Stimulated activated CD4-positive, alpha-beta T cell treated with anti-CD3 and anti-CD28 coated beads, Interleukin-15, amount 100 ng/mL, for 1 hour (primary cell): Measurements from ENCODE around the gene HLA-DPA1.

Experiments
- DNase-seq, 2 donors: peaks; one replicate each; pipeline ENCODE4 v3.0.0-alpha.2; 2020; ENCODE audit warnings: low read depth in 1 of 2, low spot score in 1 of 2

HLA-DPA1 gene

GRCh38 chr6:33088931-33089620 is 15.6 kb upstream of the HLA-DPA1 start:
- DNase-seq: no peak

DNA sequence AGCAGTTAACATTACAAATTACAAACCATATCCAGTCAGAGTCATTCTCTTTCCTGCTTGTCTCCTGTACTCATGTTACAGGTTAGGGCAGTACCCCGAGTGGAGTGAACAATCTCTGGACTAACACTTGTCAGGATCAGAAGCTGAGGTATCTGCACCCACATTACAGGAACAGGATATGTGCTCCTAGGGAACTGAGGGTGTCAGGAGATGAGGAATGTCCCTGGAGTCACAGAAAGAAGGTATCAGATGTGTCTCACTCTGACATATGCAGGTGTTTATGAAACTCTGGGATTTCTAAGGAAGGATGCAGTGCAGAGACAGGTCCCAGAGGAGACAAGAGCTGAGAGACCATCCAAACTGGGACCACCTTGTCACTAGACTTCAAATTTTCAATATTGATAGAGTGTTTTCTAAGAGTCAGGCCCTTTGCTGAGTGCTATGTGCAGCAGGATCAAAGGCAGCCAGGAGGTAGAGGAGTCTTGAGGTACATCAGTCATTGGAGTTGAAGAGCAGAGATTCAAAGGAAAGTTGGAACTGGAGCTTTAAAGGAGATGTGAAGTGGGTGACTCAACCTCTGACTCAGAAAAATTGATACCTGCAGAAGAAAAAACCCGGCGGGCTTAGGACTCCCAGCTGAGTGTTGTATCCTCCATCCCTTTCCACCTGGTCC is 14.9 kb upstream of the HLA-DPA1 start:
- no peak for DNase-seq

GRCh38 chr6:33085627-33086026 is 12.2 kb upstream of the HLA-DPA1 start:
- no peak for DNase-seq

- DNase-seq: no peak
Measured at GRCh38 chr6:33082702-33083101, 9.3 kb upstream of the HLA-DPA1 start.

DNA sequence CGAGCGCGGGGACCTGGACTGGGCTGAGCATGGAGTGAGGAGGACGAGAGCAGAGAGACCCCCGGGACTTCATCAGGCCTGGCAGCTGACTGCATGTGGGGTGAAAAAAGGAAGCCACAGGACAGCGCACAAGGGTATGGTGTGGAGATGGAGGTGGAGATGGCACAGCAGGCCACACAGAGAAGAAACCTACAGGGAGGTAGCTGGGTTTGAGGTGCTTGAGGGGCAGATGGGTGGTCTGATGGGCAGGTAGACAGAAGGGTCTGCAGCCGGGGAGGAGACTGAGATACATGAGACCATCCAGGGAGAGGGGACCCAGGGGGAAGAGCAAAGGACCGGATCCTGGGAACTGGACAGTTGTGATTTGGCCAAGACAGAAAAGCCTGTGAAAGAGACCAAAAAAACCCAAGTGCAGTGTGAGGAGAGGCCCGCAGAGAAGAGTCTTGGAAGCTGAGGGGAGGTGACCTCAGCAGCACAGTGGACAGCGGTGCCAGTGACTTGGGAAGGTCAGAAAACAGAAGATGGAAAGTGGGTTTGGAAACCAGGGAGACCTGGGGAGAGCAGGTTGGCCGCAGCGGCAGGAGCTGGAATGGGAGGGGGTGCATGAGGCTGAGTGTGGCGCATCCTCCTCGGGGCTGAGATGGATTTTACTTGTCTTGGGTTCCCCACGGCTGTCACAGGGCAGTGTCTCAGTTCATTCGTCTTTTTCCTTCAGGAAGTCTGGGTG is 7.8 kb upstream of the HLA-DPA1 start:
- no peak for DNase-seq

DNA sequence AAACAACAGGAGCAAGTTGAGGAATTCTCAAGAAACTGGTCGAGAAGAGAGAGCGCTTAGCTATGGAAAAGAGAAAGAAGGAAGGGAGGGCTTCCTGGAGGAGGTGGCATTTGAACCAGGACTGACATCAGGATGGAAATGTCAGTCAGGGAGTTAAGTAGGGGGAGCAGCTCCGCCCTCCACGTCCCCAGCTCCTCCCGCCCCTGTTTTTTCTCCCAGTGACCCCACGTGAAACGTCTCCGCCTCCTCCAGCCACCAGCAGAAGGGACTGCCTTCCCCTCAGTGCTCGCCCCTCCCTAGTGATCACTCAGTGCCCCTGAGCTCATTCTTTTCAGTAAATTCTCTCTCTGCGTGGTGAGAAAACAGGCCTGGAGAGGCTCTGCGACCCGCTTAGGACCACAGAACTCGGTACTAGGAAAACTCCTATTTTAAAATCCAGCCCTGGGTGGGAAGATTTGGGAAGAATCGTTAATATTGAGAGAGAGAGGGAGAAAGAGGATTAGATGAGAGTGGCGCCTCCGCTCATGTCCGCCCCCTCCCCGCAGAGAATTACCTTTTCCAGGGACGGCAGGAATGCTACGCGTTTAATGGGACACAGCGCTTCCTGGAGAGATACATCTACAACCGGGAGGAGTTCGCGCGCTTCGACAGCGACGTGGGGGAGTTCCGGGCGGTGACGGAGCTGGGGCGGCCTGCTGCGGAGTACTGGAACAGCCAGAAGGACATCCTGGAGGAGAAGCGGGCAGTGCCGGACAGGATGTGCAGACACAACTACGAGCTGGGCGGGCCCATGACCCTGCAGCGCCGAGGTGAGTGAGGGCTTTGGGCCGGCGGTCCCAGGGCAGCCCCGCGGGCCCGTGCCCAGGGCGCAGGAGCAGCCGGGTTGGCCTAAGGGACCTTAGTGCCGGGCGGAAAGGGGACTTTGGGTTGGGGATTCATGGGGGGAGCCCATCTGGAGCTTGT is 7.0 kb upstream of the HLA-DPA1 start:
- DNase-seq: no peak

DNA sequence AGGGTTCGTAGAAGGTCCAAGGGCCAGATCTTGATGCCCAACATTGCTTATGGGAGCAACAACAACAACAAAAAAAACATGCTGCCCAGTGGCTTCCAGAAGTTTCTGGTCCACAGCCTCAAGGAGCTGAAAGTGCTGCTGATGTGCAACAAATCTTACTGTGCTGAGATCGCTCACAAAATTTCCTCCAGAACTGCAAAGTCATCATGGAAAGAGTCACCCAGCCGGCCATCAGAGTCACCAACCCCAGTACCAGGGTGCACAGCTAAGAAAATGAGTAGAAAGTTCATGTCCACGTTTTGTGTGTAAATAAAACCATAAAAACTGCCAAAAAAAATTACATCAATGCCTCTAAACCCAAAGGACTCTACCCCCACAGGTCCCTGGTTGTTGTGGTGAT is 6.1 kb upstream of the HLA-DPA1 start:
- DNase-seq: no peak

DNA sequence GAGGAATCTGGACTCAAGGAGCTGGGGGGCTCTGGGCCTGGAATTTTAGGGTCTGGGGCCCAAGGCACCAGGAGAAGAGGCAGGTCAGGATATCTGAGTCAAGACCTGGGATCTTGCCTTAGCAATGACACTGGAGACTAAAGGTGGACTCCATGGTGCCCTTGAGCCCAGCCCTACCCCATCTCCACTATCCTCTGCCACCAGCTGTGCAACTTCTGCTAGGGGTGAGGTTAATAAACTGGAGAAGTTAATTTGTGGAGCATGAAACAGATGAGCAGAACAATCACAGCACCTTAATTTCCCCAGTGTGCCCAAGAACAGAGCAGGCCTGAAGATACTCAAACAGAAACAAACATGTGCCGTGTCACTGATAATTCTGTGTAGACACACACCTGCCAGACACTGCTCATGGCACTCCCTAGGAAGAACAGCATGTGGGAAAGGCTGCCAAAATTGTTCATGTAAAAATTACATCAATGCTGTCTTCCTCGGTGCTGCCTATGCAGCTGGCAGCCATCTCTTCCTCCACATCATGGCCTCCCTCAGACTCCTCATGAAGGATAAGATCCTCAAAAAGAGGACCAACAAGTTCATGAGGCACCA is 5.6 kb upstream of the HLA-DPA1 start:
- DNase-seq: no peak

- no peak for DNase-seq
Measured at GRCh38 chr6:33078442-33078841, 5.0 kb upstream of the HLA-DPA1 start.

DNA sequence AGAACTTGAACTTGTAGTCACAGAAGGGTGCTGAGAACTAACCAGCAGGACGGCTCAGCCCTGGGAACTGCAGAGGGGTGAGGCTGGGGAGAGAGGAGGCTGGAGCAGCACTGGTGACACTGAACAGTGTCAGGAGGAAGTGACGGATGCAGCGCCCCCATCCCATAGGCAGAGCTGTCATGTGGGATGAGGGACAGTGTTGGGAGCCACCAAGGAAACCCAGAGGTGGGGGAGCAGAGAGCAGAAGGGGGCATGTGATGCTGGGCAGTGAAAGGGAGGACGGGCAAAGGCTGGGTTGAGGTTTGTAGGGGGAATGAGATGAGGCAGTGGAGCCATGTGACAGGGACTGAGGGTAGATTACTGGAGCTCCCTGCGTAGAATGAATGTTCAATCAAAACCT is 4.5 kb upstream of the HLA-DPA1 start:
- DNase-seq: no peak

- DNase-seq: no peak
Measured at GRCh38 chr6:33076406-33076934, 3.0 kb upstream of the HLA-DPA1 start.

DNA sequence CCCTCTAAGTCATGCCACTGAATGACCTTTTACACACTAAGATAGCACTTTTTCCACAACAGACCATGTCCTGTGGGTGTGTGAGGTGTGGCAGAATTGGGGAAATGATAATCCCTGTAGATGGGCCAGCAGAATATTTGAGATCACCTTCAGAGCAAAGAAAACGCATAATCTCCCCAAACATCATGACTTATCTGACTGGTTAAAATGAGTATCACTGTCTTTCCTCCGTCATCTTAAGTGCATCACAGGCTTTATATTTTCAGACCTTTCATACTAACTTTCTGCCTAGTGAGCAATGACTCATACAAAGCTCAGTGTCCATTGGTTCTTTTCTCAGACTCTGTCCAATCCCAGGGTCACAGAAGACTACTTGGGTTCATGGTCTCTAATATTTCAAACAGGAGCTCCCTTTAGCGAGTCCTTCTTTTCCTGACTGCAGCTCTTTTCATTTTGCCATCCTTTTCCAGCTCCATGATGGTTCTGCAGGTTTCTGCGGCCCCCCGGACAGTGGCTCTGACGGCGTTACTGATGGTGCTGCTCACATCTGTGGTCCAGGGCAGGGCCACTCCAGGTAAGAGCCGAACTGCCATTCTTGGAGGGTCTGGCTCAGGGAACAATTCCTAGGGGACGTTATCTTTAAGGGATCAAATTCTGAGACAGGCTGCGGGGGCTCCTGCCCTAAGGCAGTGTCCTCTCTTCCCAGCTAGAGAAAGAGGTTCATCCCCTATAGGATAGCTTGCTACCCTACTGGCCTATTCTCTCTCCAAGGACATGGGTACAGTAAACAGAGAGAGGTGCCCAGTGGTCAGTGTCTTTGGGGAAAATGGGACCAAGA is 2.3 kb upstream of the HLA-DPA1 start, which contains the start of gene HLA-DPB1:
HLA-DPB1 (plus strand) TSS at position 423 of the 838 bp plus-strand sequence; CDS start at position 475, 52 bp downstream.
- no peak for DNase-seq

DNA sequence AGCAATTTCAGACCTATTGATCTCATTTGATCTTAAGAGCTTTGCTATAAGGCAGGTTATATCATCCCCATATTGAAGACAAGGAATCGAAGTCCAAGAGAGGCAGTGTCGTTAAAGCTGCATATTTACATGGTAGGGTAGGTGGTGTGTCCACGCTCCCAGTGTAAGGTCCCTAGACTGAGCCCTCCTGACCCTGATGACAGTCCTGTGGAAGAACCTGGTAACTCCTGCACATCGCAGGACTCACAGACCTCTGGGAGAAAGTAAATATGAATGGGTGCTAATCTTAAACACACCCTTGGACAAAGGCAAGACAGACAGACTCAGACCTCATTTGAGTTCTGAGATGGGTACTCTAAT is 1.7 kb upstream of the HLA-DPA1 start:
- DNase-seq: no peak

DNA sequence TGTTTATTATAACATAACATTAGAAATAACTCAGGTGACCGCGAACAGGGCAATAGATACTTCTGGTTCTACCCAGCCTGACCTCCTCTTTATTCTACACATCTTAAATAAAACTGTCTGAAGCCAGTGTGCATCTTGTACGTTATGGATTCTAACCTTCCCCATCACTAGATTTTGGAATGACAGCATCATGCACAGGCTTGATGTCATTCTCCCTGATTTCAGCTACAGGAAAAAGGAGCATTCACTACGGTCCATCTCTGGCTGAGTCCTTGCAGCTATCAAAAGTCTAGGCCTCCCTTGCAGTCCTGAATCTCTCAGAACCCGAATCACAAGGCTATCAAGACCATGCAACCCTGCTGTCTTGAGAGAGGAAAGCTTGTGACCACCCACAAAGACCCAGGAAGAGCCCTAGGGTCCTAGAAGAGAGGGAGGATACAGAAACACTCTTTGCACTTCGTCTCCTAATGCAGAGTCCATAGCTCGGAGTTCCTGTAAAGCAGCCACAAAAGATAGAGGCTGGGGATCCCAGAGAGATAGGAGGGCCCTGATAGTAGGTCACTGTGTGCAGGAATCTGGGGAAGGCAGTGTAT is 845 bp downstream of the HLA-DPA1 start:
- DNase-seq: no peak

GRCh38 chr6:33071569-33071968 is 1.9 kb downstream of the HLA-DPA1 start:
- no peak for DNase-seq

DNA sequence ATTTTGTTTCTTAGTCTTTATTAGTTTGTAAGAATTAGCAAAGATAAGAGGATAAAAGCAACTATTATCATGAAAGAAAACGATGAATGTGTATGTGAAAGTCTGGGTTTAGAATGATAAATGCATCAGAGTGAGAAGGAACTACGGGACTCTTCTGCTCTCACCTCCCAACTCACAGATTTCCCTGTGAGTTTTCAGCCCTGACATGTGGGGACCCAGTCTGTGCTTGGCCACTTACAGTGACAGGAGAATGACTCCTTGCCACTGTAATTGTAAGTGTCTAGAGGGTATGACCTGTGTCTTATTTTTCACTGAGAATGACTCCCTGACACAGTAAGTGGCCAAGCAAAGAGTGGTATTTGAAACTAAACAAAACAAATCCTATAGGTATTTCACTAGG is 2.5 kb downstream of the HLA-DPA1 start:
- no peak for DNase-seq

DNA sequence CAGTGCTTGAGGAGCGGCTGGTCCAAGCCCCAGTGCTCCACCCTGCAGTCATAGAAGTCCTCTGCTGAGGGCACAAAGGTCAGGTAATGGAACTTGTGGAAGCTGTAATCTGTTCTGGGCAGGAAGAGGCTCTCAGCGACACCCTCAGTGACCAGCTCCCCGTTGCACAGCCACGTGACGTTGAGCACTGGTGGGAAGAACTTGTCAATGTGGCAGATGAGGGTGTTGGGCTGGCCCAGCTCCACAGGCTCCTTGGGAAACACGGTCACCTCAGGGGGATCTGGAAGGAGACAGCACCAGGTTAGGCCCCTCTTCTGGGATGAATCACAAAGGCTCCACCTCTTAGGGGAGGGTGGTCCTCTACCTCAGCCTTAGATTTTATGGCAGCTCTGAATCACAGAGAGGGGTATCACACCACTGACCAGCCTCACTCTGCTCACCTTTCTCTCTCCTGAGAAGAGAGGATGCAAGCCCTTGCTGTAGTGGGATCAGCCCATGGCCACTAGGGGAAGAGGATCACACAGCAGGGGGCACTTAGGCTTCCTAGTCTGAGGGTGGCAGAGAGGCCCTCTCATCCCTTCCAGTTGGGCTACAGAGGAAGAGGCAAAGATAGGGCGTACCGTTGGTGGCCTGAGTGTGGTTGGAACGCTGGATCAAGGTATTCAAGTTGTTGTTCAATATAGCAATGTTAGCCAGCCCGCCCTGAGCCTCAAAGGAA is 4.3 kb downstream of the HLA-DPA1 start:
- DNase-seq: no peak

GRCh38 chr6:33066917-33067521 is 6.4 kb downstream of the HLA-DPA1 start:
- no peak for DNase-seq
